Measurements from ENCODE around the gene GOSR1.

DNA sequence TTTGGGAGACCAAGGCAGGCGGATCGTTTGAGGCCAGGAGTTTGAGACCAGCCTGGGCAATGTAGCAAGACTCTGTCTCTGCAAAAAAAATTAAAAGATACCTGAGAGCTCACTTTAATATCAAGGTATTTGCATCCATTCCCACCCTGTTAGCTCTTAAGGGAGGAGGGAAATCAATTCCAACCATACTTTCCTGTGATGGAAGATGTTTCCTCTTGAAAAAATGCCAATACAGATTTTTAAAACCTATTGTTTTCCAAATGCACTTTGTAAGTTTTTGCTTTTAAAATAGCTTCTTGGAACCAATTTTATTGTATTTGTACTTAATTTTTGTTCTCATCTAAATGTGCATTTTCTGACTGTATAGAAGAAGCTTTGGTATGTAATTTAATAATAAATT, 49.2 kb downstream of the GOSR1 start:
- TF ChIP-seq ZNF274 (IDR thresholded peaks at IDR 0.05; ENCODE audit: low read depth, low read length), result no peak
- TF ChIP-seq YY1 (IDR thresholded peaks at IDR 0.05; ENCODE audit: insufficient read depth, insufficient read length), result no peak
- TF ChIP-seq SUZ12 (IDR thresholded peaks at IDR 0.05; ENCODE audit: extremely low read depth, insufficient read depth, insufficient read length), result no peak

Data from NT2/D1 (cell line).